WTC11 (cell line): ENCODE data around the gene KLC1. TPM values are rescaled to one million over a fixed set of nuclear protein-coding genes. Genes with fewer than 3 reads are reported as not detected.

ENCODE experiments used
- ATAC-seq: fragments of 200-7000 bp; cut with Tn5 transposase; 2 replicates; pipeline ENCODE4 v1.10.0; 2021; ENCODE audit warnings: mild to moderate bottlenecking, moderate library complexity
- CTCF ChIA-PET: fragments of 300-600 bp; sonication (Branson Sonifier 250); formaldehyde crosslinking; loops from one replicate; lab custom pipeline; 2021; ENCODE audit warnings: antibody characterized with exemption; lab: Charles Lee
- POLR2A ChIA-PET: fragments of 350-600 bp; sonication (Branson Sonifier 250); formaldehyde crosslinking; loops from one replicate; lab custom pipeline; 2021; ENCODE audit warnings: antibody characterized with exemption; lab: Charles Lee
- DNase-seq: peaks from one replicate; pipeline ENCODE4 v3.0.0; 2021; ENCODE audit warnings: low spot score
- H3K27ac Mint-ChIP-seq: 2 replicates; pipeline ENCODE4 v1.8.0; 2021; ENCODE audit warnings: mixed read lengths
- H3K27me3 Mint-ChIP-seq: 2 replicates; pipeline ENCODE4 v1.8.0; 2021; ENCODE audit warnings: low read depth, mild to moderate bottlenecking, moderate library complexity, mixed read lengths
- H3K36me3 Mint-ChIP-seq: 2 replicates; pipeline ENCODE4 v1.8.0; 2021; ENCODE audit warnings: mixed read lengths
- H3K4me1 Mint-ChIP-seq: 2 replicates; pipeline ENCODE4 v1.8.0; 2022; ENCODE audit warnings: mixed read lengths
- H3K4me3 Mint-ChIP-seq: 2 replicates; pipeline ENCODE4 v1.8.0; 2021; ENCODE audit warnings: mild to moderate bottlenecking, moderate library complexity, mixed read lengths
- H3K9me3 Mint-ChIP-seq: 2 replicates; pipeline ENCODE4 v1.8.0; 2021; ENCODE audit warnings: mixed read lengths
- ATF6 ChIP-seq: sonication (generic); formaldehyde crosslinking; IDR thresholded peaks from 2 replicates; pipeline ENCODE4 v1.8.1; 2023; ENCODE audit warnings: mild to moderate bottlenecking, missing genetic modification reagents
- CBFB ChIP-seq: sonication (generic); formaldehyde crosslinking; IDR thresholded peaks from 2 replicates; pipeline ENCODE4 v1.8.1; 2022; ENCODE audit warnings: mild to moderate bottlenecking, low read depth, missing genetic modification reagents
- CDX4 ChIP-seq: fragments of 250-450 bp; sonication (Bioruptor Pico); IDR thresholded peaks from 2 replicates; pipeline ENCODE4 v1.9.0; 2021; ENCODE audit warnings: moderate library complexity, mild to moderate bottlenecking, inconsistent platforms, borderline replicate concordance
- E2F5 ChIP-seq: sonication (generic); formaldehyde crosslinking; IDR thresholded peaks from 2 replicates; pipeline ENCODE4 v1.8.1; 2022; ENCODE audit warnings: mild to moderate bottlenecking, moderate library complexity, missing genetic modification reagents
- GABPB1 ChIP-seq: sonication (generic); formaldehyde crosslinking; IDR thresholded peaks from 2 replicates; pipeline ENCODE4 v1.8.1; 2023; ENCODE audit warnings: mild to moderate bottlenecking, missing genetic modification reagents
- IRF2 ChIP-seq: sonication (generic); formaldehyde crosslinking; IDR thresholded peaks from 2 replicates; pipeline ENCODE4 v1.8.0; 2022; ENCODE audit warnings: low read depth, missing genetic modification reagents, borderline replicate concordance
- KAT7 ChIP-seq: sonication (generic); formaldehyde crosslinking; IDR thresholded peaks from 2 replicates; pipeline ENCODE4 v1.8.1; 2023; ENCODE audit warnings: missing genetic modification reagents, mild to moderate bottlenecking, borderline replicate concordance
- MLX ChIP-seq: sonication (generic); formaldehyde crosslinking; IDR thresholded peaks from 2 replicates; pipeline ENCODE4 v1.8.1; 2023; ENCODE audit warnings: mild to moderate bottlenecking, missing genetic modification reagents, moderate library complexity
- NR2C2 ChIP-seq: sonication (generic); formaldehyde crosslinking; IDR thresholded peaks from 2 replicates; pipeline ENCODE4 v1.8.0; 2022; ENCODE audit warnings: mild to moderate bottlenecking, missing genetic modification reagents
- OVOL2 ChIP-seq: fragments of 250-450 bp; sonication (Bioruptor Pico); IDR thresholded peaks from 2 replicates; pipeline ENCODE4 v1.9.0; 2021; ENCODE audit warnings: mild to moderate bottlenecking, borderline replicate concordance
- TCF7 ChIP-seq: sonication (generic); formaldehyde crosslinking; IDR thresholded peaks from 2 replicates; pipeline ENCODE4 v1.8.0; 2022; ENCODE audit warnings: mild to moderate bottlenecking, low read depth, missing genetic modification reagents, moderate library complexity
- USF2 ChIP-seq: sonication (generic); formaldehyde crosslinking; IDR thresholded peaks from 2 replicates; pipeline ENCODE4 v1.8.1; 2023; ENCODE audit warnings: mild to moderate bottlenecking, missing genetic modification reagents, moderate library complexity
- ZBTB21 ChIP-seq: sonication (generic); formaldehyde crosslinking; IDR thresholded peaks from 2 replicates; pipeline ENCODE4 v1.8.1; 2023; ENCODE audit warnings: mild to moderate bottlenecking, missing genetic modification reagents, borderline replicate concordance
- ZMAT4 ChIP-seq: fragments of 250-450 bp; sonication (Bioruptor Pico); IDR thresholded peaks from 2 replicates; pipeline ENCODE4 v1.9.0; 2021; ENCODE audit warnings: mild to moderate bottlenecking
- ZNF317 ChIP-seq: sonication (generic); formaldehyde crosslinking; IDR thresholded peaks from 2 replicates; pipeline ENCODE4 v1.8.1; 2023; ENCODE audit warnings: low read depth, mild to moderate bottlenecking, moderate library complexity, missing genetic modification reagents, borderline replicate concordance
- ZNF512 ChIP-seq: sonication (generic); formaldehyde crosslinking; IDR thresholded peaks from 2 replicates; pipeline ENCODE4 v1.8.1; 2022; ENCODE audit warnings: missing genetic modification reagents, borderline replicate concordance
- ZNF532 ChIP-seq: fragments of 250-450 bp; sonication (Bioruptor Pico); IDR thresholded peaks from 2 replicates; pipeline ENCODE4 v1.9.0; 2021; ENCODE audit warnings: mild to moderate bottlenecking, borderline replicate concordance
- total RNA-seq: library from RNA; stranded (reverse); gene quantifications from 3 replicates; pipeline ENCODE4 v1.2.3, GENCODE V29; 2021

The KLC1 gene
- total RNA-seq, 1 experiment from 2014 or later, result 171 TPM

- no peak for TF ChIP-seq KAT7 (CRISPR knock-in tag)
Measured at GRCh38 chr14:103708750-103709187, 79.8 kb downstream of the KLC1 start (continued).

- Mint-ChIP-seq H3K9me3 (no peaks in the 10 kb centered on the region), H3K4me3 (no peak overlapping the region)
- TF ChIP-seq MLX (no peak), GABPB1 (CRISPR knock-in tag) (no peak), ZMAT4 (CRISPR knock-in tag) (no peak), ZBTB21 (CRISPR knock-in tag) (no peak), TCF7 (CRISPR knock-in tag) (no peak), NR2C2 (CRISPR knock-in tag) (no peak), OVOL2 (CRISPR knock-in tag) (no peak), E2F5 (CRISPR knock-in tag) (no peak), USF2 (CRISPR knock-in tag) (no peak), IRF2 (CRISPR knock-in tag) (no peak), ZNF512 (CRISPR knock-in tag) (no peak), ATF6 (CRISPR knock-in tag) (no peak), CDX4 (CRISPR knock-in tag) (no peak), ZNF532 (CRISPR knock-in tag) (no peak), ZNF317 (no peak), CBFB (CRISPR knock-in tag) (no peak)
- TF ChIP-seq, all 79 proteins: peak for 0
- Mint-ChIP-seq H3K27ac (no peak overlapping the region), H3K36me3 (peaks cover 20% of the 10 kb centered on the region), H3K4me1 (peaks cover 23% of the 10 kb centered on the region), H3K27me3 (no peaks in the 10 kb centered on the region)
- DNase-seq, result no peak
- ChIA-PET CTCF (interaction anchor here (0.6 kb wide), 1 partner anchor 181 kb away, joined by 3 read pairs; the partner anchor contains the start of gene TRMT61A), POLR2A (no interaction called here)
- no peak for ATAC-seq
Measured at GRCh38 chr14:103709814-103710213, 80.8 kb downstream of the KLC1 start.
